Measurements from ENCODE around the gene WDR11.

DNA sequence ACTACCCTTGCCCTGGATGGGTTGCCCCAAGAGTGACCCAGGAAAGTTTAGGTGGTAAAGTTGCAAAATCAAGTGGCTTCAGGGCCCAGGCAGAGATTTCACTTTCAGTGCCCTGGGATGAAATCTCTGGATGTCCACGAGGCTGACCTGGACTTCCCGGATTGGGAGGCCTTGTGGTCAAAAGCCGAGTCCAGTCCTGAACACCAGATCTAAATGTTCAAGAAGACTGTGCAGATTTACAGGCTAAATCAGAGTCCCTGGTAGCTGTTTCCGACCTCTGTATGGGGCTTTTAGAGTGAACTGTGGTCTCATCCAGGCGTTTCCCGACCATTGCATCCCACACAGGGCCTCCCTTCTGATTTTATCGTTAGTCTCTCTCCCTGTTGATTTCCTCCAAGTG lies 95.3 kb downstream of the WDR11 start:
- no peak for TF ChIP-seq CTCF (IDR thresholded peaks at IDR 0.05)
- TF ChIP-seq POLR2A (IDR thresholded peaks at IDR 0.05; ENCODE audit: low read depth): no peak
- no peak for TF ChIP-seq EP300 (IDR thresholded peaks at IDR 0.05)
- no peak for TF ChIP-seq POLR2AphosphoS5 (IDR thresholded peaks at IDR 0.05)

Data from esophagus muscularis mucosa (tissue), 4 donors.